Measurements from ENCODE around the gene KIN.
"Not testable (repeated sequence)": the region's sequence is repeated elsewhere in the genome, so short reads cannot be mapped to it uniquely, and the experiment has no call there.

KIN gene

GRCh38 chr10:7786430-7786829 lies 1.4 kb downstream of the KIN start:
- no peak for DNase-seq (ENCODE audit: low spot score)
- Mint-ChIP-seq H3K4me3 (no peak overlapping the region), H3K9me3 (no peaks in the 10 kb centered on the region), H3K36me3 (ENCODE audit: low read depth) (peaks cover 17% of the 10 kb centered on the region), H3K4me1 (ENCODE audit: low read depth) (peaks cover 26% of the 10 kb centered on the region), H3K27ac (no peak overlapping the region), H3K27me3 (ENCODE audit: low read depth) (no peaks in the 10 kb centered on the region)

DNA sequence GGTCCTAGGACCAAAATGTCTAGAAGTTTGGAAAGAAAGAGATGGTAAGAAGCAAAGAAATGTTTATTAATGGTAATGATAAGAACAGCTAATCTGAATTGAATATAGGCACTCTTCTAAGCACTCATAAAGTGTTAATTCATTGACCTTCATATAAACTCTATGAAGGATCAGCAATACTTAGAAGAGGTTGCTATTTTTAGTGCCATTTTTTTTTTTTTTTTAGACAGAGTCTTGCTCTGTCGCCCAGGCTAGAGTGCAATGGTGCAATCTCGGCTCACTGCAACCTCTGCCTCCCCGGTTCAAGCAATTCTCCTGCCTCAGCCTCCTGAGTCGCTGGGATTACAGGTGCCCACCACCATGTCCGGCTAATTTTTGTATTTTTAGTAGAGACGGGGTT lies 5.6 kb downstream of the KIN start:
- H3K27ac Mint-ChIP-seq; H3K27me3 Mint-ChIP-seq (ENCODE audit: low read depth); DNase-seq (ENCODE audit: low spot score); H3K4me3 Mint-ChIP-seq; H3K9me3 Mint-ChIP-seq: not testable (repeated sequence)
- Mint-ChIP-seq H3K4me1 (ENCODE audit: low read depth) (peaks cover 17% of the 10 kb centered on the region), H3K36me3 (ENCODE audit: low read depth) (peaks cover 39% of the 10 kb centered on the region)

GRCh38 chr10:7776777-7777176 lies 11.0 kb downstream of the KIN start:
- no peak overlapping the region for H3K4me3 Mint-ChIP-seq
- DNase-seq (ENCODE audit: low spot score) = no peak
- H3K36me3 Mint-ChIP-seq (ENCODE audit: low read depth) = peaks cover 55% of the 10 kb centered on the region
- H3K27ac Mint-ChIP-seq = no peak overlapping the region
- H3K4me1 Mint-ChIP-seq (ENCODE audit: low read depth) = peaks cover 6% of the 10 kb centered on the region
- no peaks in the 10 kb centered on the region for H3K9me3 Mint-ChIP-seq
- no peaks in the 10 kb centered on the region for H3K27me3 Mint-ChIP-seq (ENCODE audit: low read depth)

DNA sequence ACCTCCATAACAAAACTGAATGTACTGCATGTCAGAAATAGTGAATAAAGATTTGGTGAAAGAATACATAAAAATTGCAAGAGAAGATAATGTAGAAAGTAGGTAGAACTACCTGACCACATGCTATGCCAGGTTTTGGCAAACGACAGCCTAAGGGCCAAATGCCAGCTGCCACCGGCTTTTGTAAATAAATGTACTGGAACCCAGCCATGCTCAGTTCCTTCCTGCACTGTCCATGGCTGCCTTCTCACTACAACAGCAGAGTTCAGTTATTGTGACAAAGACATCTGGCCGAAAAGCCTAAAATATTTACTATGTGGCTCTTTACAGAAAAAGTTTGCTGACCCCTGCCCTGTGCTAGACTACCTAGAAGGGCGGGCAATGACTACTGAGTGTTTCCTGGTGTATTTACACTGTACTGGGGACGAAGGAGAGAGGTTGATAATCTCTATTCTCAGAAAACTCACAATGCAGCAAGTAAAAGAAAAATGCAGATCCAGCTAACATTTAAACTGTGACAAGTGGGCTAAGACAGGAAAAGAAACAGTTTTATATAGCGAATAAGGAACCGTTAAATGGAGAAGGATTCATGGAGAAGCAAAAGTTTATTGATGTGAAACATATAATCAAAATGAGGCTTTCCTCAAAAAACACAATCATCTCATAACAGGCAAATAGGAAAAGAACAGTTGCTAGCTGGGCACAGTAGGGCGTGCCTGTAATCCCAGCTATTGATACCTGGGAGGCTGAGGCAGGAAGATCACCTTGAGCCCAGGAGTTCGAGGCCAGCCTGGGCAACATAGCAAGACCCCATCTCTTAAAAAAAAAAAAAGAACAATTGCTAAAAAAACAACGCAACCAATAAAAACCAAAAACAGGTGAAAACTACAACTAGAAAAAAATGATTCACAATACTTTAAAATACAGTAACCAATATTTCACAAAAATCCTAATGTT lies 13.7 kb downstream of the KIN start:
- DNase-seq (ENCODE audit: low spot score) = no peak
- H3K9me3 Mint-ChIP-seq = no peaks in the 10 kb centered on the region
- H3K4me1 Mint-ChIP-seq (ENCODE audit: low read depth) = peaks cover 2% of the 10 kb centered on the region
- no peaks in the 10 kb centered on the region for H3K27me3 Mint-ChIP-seq (ENCODE audit: low read depth)
- H3K36me3 Mint-ChIP-seq (ENCODE audit: low read depth) = peaks cover 47% of the 10 kb centered on the region
- no peak overlapping the region for H3K4me3 Mint-ChIP-seq
- H3K27ac Mint-ChIP-seq = no peak overlapping the region

- Mint-ChIP-seq H3K36me3 (ENCODE audit: low read depth) (peaks cover 36% of the 10 kb centered on the region), H3K4me1 (ENCODE audit: low read depth) (no peaks in the 10 kb centered on the region), H3K4me3 (no peak overlapping the region), H3K27ac (no peak overlapping the region), H3K27me3 (ENCODE audit: low read depth) (no peaks in the 10 kb centered on the region), H3K9me3 (no peaks in the 10 kb centered on the region)
- DNase-seq (ENCODE audit: low spot score) = no peak
Measured at GRCh38 chr10:7768417-7768816, 19.4 kb downstream of the KIN start.

DNA sequence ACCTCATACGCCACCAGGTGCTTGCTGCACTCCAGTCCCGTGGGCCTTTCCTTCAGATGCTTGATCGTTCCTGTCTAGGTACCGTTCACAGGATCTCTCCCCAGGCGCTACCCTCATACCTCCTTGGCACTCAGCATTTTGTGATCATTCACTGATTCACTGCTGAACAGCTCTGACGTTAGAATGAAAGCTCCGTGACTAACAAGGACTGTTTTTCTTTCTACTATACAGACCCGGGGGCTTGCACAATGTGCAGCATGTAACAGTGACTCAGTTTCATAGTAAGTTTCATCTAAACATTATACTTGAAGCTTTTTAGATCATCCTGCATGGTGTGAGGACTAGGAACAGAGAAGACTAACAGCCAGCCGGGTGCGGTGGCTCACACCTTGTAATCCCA lies 20.6 kb downstream of the KIN start:
- no peak for DNase-seq (ENCODE audit: low spot score)
- Mint-ChIP-seq H3K36me3 (ENCODE audit: low read depth) (peaks cover 40% of the 10 kb centered on the region), H3K4me3 (no peak overlapping the region), H3K9me3 (no peaks in the 10 kb centered on the region), H3K27me3 (ENCODE audit: low read depth) (no peaks in the 10 kb centered on the region), H3K27ac (no peak overlapping the region), H3K4me1 (ENCODE audit: low read depth) (no peaks in the 10 kb centered on the region)

GRCh38 chr10:7766241-7766640 lies 21.6 kb downstream of the KIN start:
- Mint-ChIP-seq H3K36me3 (ENCODE audit: low read depth) (peaks cover 42% of the 10 kb centered on the region), H3K27ac (no peak overlapping the region), H3K4me3 (no peak overlapping the region), H3K4me1 (ENCODE audit: low read depth) (no peaks in the 10 kb centered on the region), H3K9me3 (no peaks in the 10 kb centered on the region), H3K27me3 (ENCODE audit: low read depth) (no peaks in the 10 kb centered on the region)
- DNase-seq (ENCODE audit: low spot score) = no peak

DNA sequence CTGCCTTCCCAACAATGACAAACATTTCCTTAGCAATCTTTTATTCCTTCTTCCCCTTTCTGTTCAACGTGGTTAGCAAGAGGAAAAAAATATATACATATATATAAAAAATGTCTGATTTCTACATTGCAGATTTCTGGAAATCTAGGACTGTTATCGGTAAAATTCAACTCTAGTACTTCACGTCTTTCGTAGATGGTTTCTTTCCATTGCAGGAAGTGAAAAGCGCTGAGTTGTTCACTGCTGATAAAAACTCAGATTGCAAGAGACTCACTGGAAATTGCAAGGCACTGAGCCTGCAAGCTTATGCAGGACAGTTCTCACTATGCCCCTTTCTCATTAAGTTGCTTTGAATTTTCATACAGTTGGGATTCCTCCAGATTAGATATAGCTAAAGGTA lies 23.9 kb downstream of the KIN start:
- peaks cover 34% of the 10 kb centered on the region for H3K36me3 Mint-ChIP-seq (ENCODE audit: low read depth)
- no peak for DNase-seq (ENCODE audit: low spot score)
- H3K27ac Mint-ChIP-seq = no peak overlapping the region
- H3K4me1 Mint-ChIP-seq (ENCODE audit: low read depth) = no peaks in the 10 kb centered on the region
- no peaks in the 10 kb centered on the region for H3K9me3 Mint-ChIP-seq
- no peak overlapping the region for H3K4me3 Mint-ChIP-seq
- H3K27me3 Mint-ChIP-seq (ENCODE audit: low read depth) = no peaks in the 10 kb centered on the region

DNA sequence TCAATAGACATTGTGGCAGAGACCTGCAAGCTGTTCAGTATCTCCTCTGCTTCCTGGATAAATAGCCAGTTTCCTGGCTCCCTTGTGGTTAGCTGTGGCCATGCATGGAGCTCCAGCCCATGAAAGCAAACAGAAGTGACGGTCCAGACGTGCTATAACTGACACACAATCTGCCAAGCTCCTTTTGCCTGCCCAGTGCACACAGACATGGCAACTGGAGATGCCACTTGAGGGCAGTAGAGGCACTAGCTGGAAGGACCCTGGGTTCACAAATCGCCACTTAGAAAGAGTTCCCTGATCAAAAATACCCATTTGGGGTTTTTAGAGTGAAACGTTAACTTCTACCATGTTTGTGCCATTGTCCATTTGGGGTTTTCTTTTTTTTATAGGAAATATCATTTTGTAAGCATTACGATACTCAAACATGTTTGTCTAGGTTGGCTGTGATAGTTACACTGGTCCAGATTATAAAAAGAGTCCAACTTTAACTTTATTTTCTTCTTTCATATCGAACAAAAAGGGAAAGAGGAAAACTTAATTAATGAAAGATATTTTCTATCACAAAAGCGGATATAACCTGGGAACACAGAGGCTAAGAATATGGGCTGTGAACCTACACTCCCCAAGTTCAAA lies 31.3 kb downstream of the KIN start:
- H3K27ac Mint-ChIP-seq = no peak overlapping the region
- H3K27me3 Mint-ChIP-seq (ENCODE audit: low read depth) = no peaks in the 10 kb centered on the region
- no peaks in the 10 kb centered on the region for H3K4me1 Mint-ChIP-seq (ENCODE audit: low read depth)
- H3K4me3 Mint-ChIP-seq = no peak overlapping the region
- H3K36me3 Mint-ChIP-seq (ENCODE audit: low read depth) = peaks cover 37% of the 10 kb centered on the region
- DNase-seq (ENCODE audit: low spot score) = no peak
- H3K9me3 Mint-ChIP-seq = no peaks in the 10 kb centered on the region

DNA sequence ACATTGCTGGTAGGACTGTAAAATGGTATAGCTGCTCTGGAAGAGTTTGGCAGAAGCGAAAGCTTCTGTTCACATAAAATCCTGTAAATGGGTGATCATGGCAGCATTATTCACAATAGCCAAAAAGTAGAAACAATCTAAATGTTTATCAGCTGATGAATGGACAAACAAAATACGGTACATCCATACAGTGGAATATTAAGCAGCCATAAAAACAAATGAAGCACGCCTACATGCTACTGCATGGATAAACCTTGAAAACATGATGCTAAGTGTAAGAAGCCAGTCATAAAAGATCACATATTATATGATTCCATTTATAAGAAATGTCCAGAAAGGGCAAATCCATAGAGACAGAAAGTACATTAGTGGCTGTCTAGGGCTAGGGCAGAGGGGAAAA lies 32.7 kb downstream of the KIN start:
- Mint-ChIP-seq H3K9me3 (no peaks in the 10 kb centered on the region), H3K36me3 (ENCODE audit: low read depth) (peaks cover 35% of the 10 kb centered on the region), H3K4me3 (no peak overlapping the region), H3K27me3 (ENCODE audit: low read depth) (no peaks in the 10 kb centered on the region), H3K27ac (no peak overlapping the region), H3K4me1 (ENCODE audit: low read depth) (no peaks in the 10 kb centered on the region)
- DNase-seq (ENCODE audit: low spot score) = no peak

DNA sequence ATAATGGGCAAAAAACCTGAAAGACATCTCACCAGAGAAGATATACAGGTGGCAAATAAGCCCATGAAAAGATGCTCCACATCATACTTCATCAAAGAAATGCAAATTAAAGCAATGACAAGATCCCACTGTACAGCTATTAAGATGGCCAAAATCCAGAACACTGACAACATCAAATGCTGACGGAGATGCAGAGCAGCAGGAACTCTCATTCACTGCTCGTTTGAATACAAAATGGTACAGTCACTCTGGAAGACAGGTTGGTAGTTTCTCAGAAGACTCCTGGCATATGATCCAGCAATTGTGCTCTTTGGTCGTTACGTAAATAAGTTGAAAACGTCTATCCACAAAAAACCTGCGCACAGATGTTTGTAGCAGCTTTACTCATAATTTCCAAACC lies 35.5 kb downstream of the KIN start:
- Mint-ChIP-seq H3K4me3 (no peak overlapping the region), H3K27ac (no peak overlapping the region), H3K27me3 (ENCODE audit: low read depth) (no peaks in the 10 kb centered on the region), H3K9me3 (no peaks in the 10 kb centered on the region), H3K4me1 (ENCODE audit: low read depth) (no peaks in the 10 kb centered on the region), H3K36me3 (ENCODE audit: low read depth) (peaks cover 31% of the 10 kb centered on the region)
- no peak for DNase-seq (ENCODE audit: low spot score)

GRCh38 chr10:7750222-7750621 lies 37.6 kb downstream of the KIN start:
- Mint-ChIP-seq H3K9me3 (no peaks in the 10 kb centered on the region), H3K27ac (no peak overlapping the region), H3K27me3 (ENCODE audit: low read depth) (no peaks in the 10 kb centered on the region), H3K36me3 (ENCODE audit: low read depth) (peaks cover 24% of the 10 kb centered on the region), H3K4me1 (ENCODE audit: low read depth) (no peaks in the 10 kb centered on the region), H3K4me3 (no peak overlapping the region)
- DNase-seq (ENCODE audit: low spot score) = no peak

DNA sequence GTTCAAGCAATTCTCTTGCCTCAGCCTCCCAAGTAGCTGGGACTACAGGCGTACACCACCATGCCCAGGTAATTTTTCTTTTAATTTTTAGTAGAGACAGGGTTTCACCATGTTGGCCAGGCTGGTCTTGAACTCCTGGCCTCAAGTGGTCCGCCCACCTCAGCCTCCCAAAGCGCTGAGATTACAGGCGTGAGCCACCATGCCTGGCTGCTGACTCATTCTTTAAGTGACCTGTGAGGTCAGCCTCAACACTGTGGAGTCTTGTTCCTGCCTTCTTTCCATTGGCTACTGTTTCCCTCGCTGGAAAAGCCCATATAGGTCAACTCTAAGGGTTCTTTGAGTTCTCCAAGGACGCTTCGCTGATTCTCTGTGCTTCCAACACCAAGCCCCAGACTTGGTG lies 39.2 kb downstream of the KIN start:
- DNase-seq (ENCODE audit: low spot score); H3K4me1 Mint-ChIP-seq (ENCODE audit: low read depth); H3K27ac Mint-ChIP-seq; H3K9me3 Mint-ChIP-seq; H3K4me3 Mint-ChIP-seq; H3K27me3 Mint-ChIP-seq (ENCODE audit: low read depth): not testable (repeated sequence)
- peaks cover 16% of the 10 kb centered on the region for H3K36me3 Mint-ChIP-seq (ENCODE audit: low read depth)

DNA sequence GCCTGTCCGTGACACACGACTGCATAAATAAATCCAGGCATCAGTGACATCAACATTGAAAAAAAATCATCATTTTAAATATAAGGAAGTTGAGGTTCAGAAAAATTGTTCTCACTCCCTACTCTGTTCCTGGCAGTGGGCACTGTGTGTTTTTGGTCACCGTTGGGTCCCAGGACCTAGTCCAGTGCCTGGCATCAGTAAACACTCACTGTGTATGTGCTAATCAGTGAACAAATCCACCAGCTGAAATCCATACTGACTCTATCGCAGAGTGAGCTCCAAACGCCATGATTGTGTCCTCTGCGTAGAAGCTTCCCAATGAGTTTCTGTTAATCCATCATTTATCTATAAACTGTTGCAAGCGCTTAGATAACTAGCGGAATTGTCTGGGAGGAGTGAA lies 43.5 kb downstream of the KIN start:
- Mint-ChIP-seq H3K4me3 (no peak overlapping the region), H3K4me1 (ENCODE audit: low read depth) (no peaks in the 10 kb centered on the region), H3K9me3 (no peaks in the 10 kb centered on the region), H3K36me3 (ENCODE audit: low read depth) (no peaks in the 10 kb centered on the region), H3K27ac (no peak overlapping the region), H3K27me3 (ENCODE audit: low read depth) (no peaks in the 10 kb centered on the region)
- no peak for DNase-seq (ENCODE audit: low spot score)

Measured in T-helper 2 cell treated with Interferon-gamma antibody and Interleukin-4, amounts not matched to agents 5 μg/mL and 100 μg/mL, for 36 hours (primary cell).